AG08395 (cell line): ENCODE results near the gene EPB41.

Experiments
- DNase-seq: peaks from one replicate; pipeline ENCODE4 v3.0.0; 2012; ENCODE audit warnings: mixed read lengths, low spot score

The EPB41 gene

GRCh38 chr1:28891256-28891655 is 23.1 kb upstream of the EPB41 start:
- no peak for DNase-seq

- peak; percentile 81 for DNase-seq
Observed at GRCh38 chr1:28893403-28894102, 20.8 kb upstream of the EPB41 start.

GRCh38 chr1:28894785-28895184 is 19.6 kb upstream of the EPB41 start:
- no peak for DNase-seq

- peak; percentile 19 for DNase-seq
Observed at GRCh38 chr1:28895896-28896608, 18.3 kb upstream of the EPB41 start.

- no peak for DNase-seq
Observed at GRCh38 chr1:28896609-28896986, 17.8 kb upstream of the EPB41 start.

- DNase-seq = no peak
Observed at GRCh38 chr1:28897789-28898188, 16.6 kb upstream of the EPB41 start.

GRCh38 chr1:28898405-28898881 is 15.9 kb upstream of the EPB41 start:
- no peak for DNase-seq

GRCh38 chr1:28899267-28899666 is 15.1 kb upstream of the EPB41 start:
- DNase-seq = no peak

GRCh38 chr1:28900562-28900961 is 13.8 kb upstream of the EPB41 start:
- DNase-seq = no peak

GRCh38 chr1:28902738-28903137 is 11.6 kb upstream of the EPB41 start:
- DNase-seq = no peak

GRCh38 chr1:28905921-28906666 is 8.3 kb upstream of the EPB41 start:
- no peak for DNase-seq

- DNase-seq = no peak
Observed at GRCh38 chr1:28909198-28909597, 5.2 kb upstream of the EPB41 start.

- DNase-seq = no peak
Observed at GRCh38 chr1:28910379-28911115, 3.8 kb upstream of the EPB41 start.

GRCh38 chr1:28913786-28914227 is 562 bp upstream of the EPB41 start:
- DNase-seq = no peak

- DNase-seq = no peak
Observed at GRCh38 chr1:28915031-28915895, 894 bp downstream of the EPB41 start.

GRCh38 chr1:28917757-28918118 is 3.4 kb downstream of the EPB41 start:
- DNase-seq = no peak

- DNase-seq = no peak
Observed at GRCh38 chr1:28921286-28921869, 7.0 kb downstream of the EPB41 start.

GRCh38 chr1:28925350-28925891 is 11.1 kb downstream of the EPB41 start:
- DNase-seq = no peak

GRCh38 chr1:28926629-28927265 is 12.4 kb downstream of the EPB41 start:
- DNase-seq = no peak

- DNase-seq = no peak
Observed at GRCh38 chr1:28927266-28927647, 12.9 kb downstream of the EPB41 start.
